GM23338 (cell line): ENCODE measurements around the gene LINGO1. TPM values are rescaled to one million over a fixed set of nuclear protein-coding genes. Genes with fewer than 3 reads are reported as not detected.

ENCODE experiments used
- ATAC-seq: fragments of 200-7000 bp; cut with Tn5 transposase; 3 replicates; pipeline ENCODE4 v1.9.1; 2020
- DNase-seq: peaks from one replicate; pipeline ENCODE4 v3.0.0-alpha.2; 2015; ENCODE audit warnings: low spot score
- H2AFZ ChIP-seq: fragments of 200-600 bp; sonication (generic); 2 replicates; pipeline ENCODE4 v1.8.0; 2016; ENCODE audit warnings: antibody characterized with exemption, mild to moderate bottlenecking, moderate library complexity
- H3F3A ChIP-seq: fragments of 200-600 bp; sonication (generic); replicated peaks from 2 replicates; pipeline ENCODE4 v1.8.0; 2017; ENCODE audit warnings: antibody characterized with exemption, mixed run types, low read depth
- H3K27ac ChIP-seq: fragments of 200-600 bp; sonication (generic); 2 replicates; pipeline ENCODE4 v1.6.1; 2016; ENCODE audit warnings: low read depth
- H3K27me3 ChIP-seq: fragments of 200-600 bp; sonication (generic); 2 replicates; pipeline ENCODE4 v1.8.0; 2016; ENCODE audit warnings: mild to moderate bottlenecking, mixed run types, moderate library complexity; ENCODE audit not compliant: insufficient read depth
- H3K36me3 ChIP-seq: fragments of 200-600 bp; sonication (generic); 2 replicates; pipeline ENCODE4 v1.8.0; 2016; ENCODE audit warnings: mild to moderate bottlenecking; ENCODE audit not compliant: insufficient read depth
- H3K4me1 ChIP-seq: fragments of 200-600 bp; sonication (generic); 2 replicates; pipeline ENCODE4 v1.8.0; 2016; ENCODE audit warnings: mild to moderate bottlenecking, moderate library complexity; ENCODE audit not compliant: insufficient read depth
- H3K4me2 ChIP-seq: fragments of 200-600 bp; sonication (generic); 2 replicates; pipeline ENCODE4 v1.7.1; 2017; ENCODE audit warnings: mixed run types
- H3K4me3 ChIP-seq: fragments of 200-600 bp; sonication (generic); 2 replicates; pipeline ENCODE4 v1.6.1; 2016; ENCODE audit warnings: mixed run types
- H3K79me2 ChIP-seq: fragments of 200-600 bp; sonication (generic); replicated peaks from 2 replicates; pipeline ENCODE4 v1.8.0; 2017; ENCODE audit warnings: mild to moderate bottlenecking; ENCODE audit not compliant: insufficient read depth
- H3K9me2 ChIP-seq: fragments of 200-600 bp; sonication (generic); 2 replicates; pipeline ENCODE4 v1.8.0; 2017; ENCODE audit not compliant: insufficient read depth
- H4K20me1 ChIP-seq: fragments of 200-600 bp; sonication (generic); replicated peaks from 2 replicates; pipeline ENCODE4 v1.8.0; 2017; ENCODE audit warnings: mild to moderate bottlenecking; ENCODE audit not compliant: insufficient read depth
- H3K27ac Mint-ChIP-seq: 2 replicates; pipeline ENCODE4 v1.8.0; 2020; ENCODE audit warnings: inconsistent platforms, mild to moderate bottlenecking, moderate library complexity, mixed read lengths
- H3K27me3 Mint-ChIP-seq: 3 replicates; pipeline ENCODE4 v1.8.0; 2022; ENCODE audit warnings: low read depth, mild to moderate bottlenecking, moderate library complexity, mixed read lengths, inconsistent platforms; ENCODE audit not compliant: insufficient read depth, poor library complexity
- H3K36me3 Mint-ChIP-seq: 3 replicates; pipeline ENCODE4 v1.8.0; 2021; ENCODE audit warnings: low read depth, mild to moderate bottlenecking, inconsistent platforms, moderate library complexity, mixed read lengths
- H3K4me1 Mint-ChIP-seq: 3 replicates; pipeline ENCODE4 v1.8.0; 2020; ENCODE audit warnings: mild to moderate bottlenecking, inconsistent platforms, mixed read lengths
- H3K4me3 Mint-ChIP-seq: 3 replicates; pipeline ENCODE4 v1.8.0; 2021; ENCODE audit warnings: moderate library complexity, mild to moderate bottlenecking, inconsistent platforms, mixed read lengths
- H3K9me3 Mint-ChIP-seq: 3 replicates; pipeline ENCODE4 v1.8.0; 2020; ENCODE audit warnings: moderate library complexity, mild to moderate bottlenecking, inconsistent platforms, mixed read lengths
- CREB1 ChIP-seq: fragments of 250-450 bp; sonication (Bioruptor Pico); IDR thresholded peaks from 2 replicates; pipeline ENCODE4 v1.5.0; 2020; ENCODE audit warnings: low read depth, mild to moderate bottlenecking, moderate library complexity
- EZH2 ChIP-seq: fragments of 200-600 bp; sonication (generic); IDR thresholded peaks from one replicate; pipeline ENCODE4 v1.8.0; 2017; ENCODE audit warnings: antibody characterized with exemption, mild to moderate bottlenecking, low read depth; ENCODE audit not compliant: unreplicated experiment
- JUNB ChIP-seq: IDR thresholded peaks from one replicate; pipeline ENCODE4 v1.6.1; 2016; ENCODE audit warnings: antibody characterized with exemption; ENCODE audit not compliant: unreplicated experiment
- NANOG ChIP-seq: IDR thresholded peaks from 2 replicates; pipeline ENCODE4 v1.6.1; 2016; ENCODE audit warnings: antibody characterized with exemption, borderline replicate concordance
- POLR2AphosphoS5 ChIP-seq: IDR thresholded peaks from 2 replicates; pipeline ENCODE4 v1.6.1; 2016; ENCODE audit warnings: antibody characterized with exemption, low read depth
- REST ChIP-seq: IDR thresholded peaks from one replicate; pipeline ENCODE4 v1.6.1; 2018; ENCODE audit warnings: antibody characterized with exemption; ENCODE audit not compliant: unreplicated experiment
- STAT1 ChIP-seq: IDR thresholded peaks from one replicate; pipeline ENCODE4 v1.6.1; 2016; ENCODE audit warnings: antibody characterized with exemption; ENCODE audit not compliant: unreplicated experiment
- ZNF114 ChIP-seq: fragments of 250-450 bp; sonication (Bioruptor Pico); IDR thresholded peaks from 2 replicates; pipeline ENCODE4 v1.5.0; 2020; ENCODE audit warnings: mild to moderate bottlenecking, moderate library complexity
- ZNF331 ChIP-seq: fragments of 250-450 bp; sonication (Bioruptor Pico); IDR thresholded peaks from 2 replicates; pipeline ENCODE4 v1.5.0; 2020; ENCODE audit warnings: low read depth, mild to moderate bottlenecking, moderate library complexity
- polyA plus RNA-seq: library from polyadenylated mRNA; unstranded; fragments of >200 nt; fragmentation: Nextera tagmentation; extraction: Ambion mirVana; gene quantifications from 2 replicates; pipeline ENCODE4 v1.2.1, GENCODE V29; 2016
- total RNA-seq: library from RNA; depleted of rRNA; stranded (reverse); fragments of >200 nt; shearing (Covaris generic); gene quantifications from 2 replicates; pipeline ENCODE4 v1.2.3, GENCODE V29; 2014
- TF ChIP-seq, protein P1 (sequence below), 2 experiments: fragments of 200-600 bp in 1 of 2; sonication (generic) in 1 of 2; conservative IDR thresholded peaks; 2 replicates each; pipeline versions ENCODE4 v1.5.1 to v1.6.1; 2016 to 2017; ENCODE audit warnings: antibody characterized with exemption in 2 of 2, low read depth in 2 of 2, mild to moderate bottlenecking in 2 of 2, moderate library complexity in 1 of 2
- TF ChIP-seq, protein P2 (sequence below): IDR thresholded peaks from 2 replicates; pipeline ENCODE4 v1.6.1; 2016; ENCODE audit warnings: antibody characterized with exemption
- TF ChIP-seq, protein P3 (sequence below): fragments of 250-450 bp; sonication (Bioruptor Pico); IDR thresholded peaks from 2 replicates; pipeline ENCODE4 v1.5.0; 2020; ENCODE audit warnings: mild to moderate bottlenecking, moderate library complexity

The LINGO1 gene
- total and polyA plus RNA-seq, 2 experiments from 2014 or later, result 16.9 to 63.1 TPM

DNA sequence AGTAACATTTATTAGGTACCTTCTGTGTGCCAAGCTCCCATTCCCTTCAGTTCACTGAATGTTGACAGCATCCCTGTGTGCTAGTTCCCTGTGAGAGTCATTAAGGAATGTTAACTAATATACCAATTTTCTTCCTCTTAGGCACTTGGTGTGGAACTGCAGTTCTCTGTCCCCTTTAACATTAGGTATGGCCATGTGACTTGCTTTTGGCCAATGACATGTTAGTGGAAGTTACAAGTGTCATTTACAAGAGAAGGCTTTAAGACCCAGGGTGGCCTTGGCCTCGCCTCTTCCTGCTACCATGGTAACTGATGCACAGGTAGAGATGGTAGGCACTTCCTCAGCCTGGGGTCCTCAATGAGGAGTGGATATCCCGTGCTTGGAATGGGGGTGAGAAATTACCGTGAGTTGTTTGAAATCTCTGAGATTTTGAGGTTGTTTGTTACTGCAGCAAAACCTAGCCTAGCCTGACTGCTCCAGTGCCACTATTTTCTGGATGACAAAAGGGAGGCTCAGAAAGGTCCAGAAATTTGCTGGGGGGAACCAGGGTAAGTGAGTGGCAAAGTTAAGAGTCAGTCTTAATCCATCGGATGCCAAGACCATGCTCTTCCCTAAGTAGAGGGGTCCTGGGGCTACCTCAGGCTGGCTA lies 21.2 kb upstream of the LINGO1 start:
- ATAC-seq (no peak), DNase-seq (no peak)
- Histone ChIP-seq H3K4me1 (no peaks in the 10 kb centered on the region), H3F3A (no peaks in the 10 kb centered on the region), H4K20me1 (no peaks in the 10 kb centered on the region), H3K27ac (no peak overlapping the region), H2AFZ (no peak overlapping the region), H3K36me3 (no peaks in the 10 kb centered on the region), H3K9me2 (no peaks in the 10 kb centered on the region), H3K4me3 (no peak overlapping the region), H3K79me2 (no peaks in the 10 kb centered on the region), H3K4me2 (no peak overlapping the region), H3K27me3 (no peaks in the 10 kb centered on the region)
- peaks cover 11% of the 10 kb centered on the region for H3K4me1 Mint-ChIP-seq
- H3K9me3 Mint-ChIP-seq, result peaks cover 7% of the 10 kb centered on the region; the same call in 1 of the 3 replicates
- TF ChIP-seq STAT1, result no peak
- no peak for TF ChIP-seq CREB1
- TF ChIP-seq JUNB, result no peak
- no peak for TF ChIP-seq NANOG
- TF ChIP-seq, protein P1, sequence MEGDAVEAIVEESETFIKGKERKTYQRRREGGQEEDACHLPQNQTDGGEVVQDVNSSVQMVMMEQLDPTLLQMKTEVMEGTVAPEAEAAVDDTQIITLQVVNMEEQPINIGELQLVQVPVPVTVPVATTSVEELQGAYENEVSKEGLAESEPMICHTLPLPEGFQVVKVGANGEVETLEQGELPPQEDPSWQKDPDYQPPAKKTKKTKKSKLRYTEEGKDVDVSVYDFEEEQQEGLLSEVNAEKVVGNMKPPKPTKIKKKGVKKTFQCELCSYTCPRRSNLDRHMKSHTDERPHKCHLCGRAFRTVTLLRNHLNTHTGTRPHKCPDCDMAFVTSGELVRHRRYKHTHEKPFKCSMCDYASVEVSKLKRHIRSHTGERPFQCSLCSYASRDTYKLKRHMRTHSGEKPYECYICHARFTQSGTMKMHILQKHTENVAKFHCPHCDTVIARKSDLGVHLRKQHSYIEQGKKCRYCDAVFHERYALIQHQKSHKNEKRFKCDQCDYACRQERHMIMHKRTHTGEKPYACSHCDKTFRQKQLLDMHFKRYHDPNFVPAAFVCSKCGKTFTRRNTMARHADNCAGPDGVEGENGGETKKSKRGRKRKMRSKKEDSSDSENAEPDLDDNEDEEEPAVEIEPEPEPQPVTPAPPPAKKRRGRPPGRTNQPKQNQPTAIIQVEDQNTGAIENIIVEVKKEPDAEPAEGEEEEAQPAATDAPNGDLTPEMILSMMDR (conservative IDR thresholded peaks at IDR 0.05; ENCODE audit: low read depth in 2 of 2), result no peak
- TF ChIP-seq, protein P2, sequence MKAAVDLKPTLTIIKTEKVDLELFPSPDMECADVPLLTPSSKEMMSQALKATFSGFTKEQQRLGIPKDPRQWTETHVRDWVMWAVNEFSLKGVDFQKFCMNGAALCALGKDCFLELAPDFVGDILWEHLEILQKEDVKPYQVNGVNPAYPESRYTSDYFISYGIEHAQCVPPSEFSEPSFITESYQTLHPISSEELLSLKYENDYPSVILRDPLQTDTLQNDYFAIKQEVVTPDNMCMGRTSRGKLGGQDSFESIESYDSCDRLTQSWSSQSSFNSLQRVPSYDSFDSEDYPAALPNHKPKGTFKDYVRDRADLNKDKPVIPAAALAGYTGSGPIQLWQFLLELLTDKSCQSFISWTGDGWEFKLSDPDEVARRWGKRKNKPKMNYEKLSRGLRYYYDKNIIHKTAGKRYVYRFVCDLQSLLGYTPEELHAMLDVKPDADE, result no peak
- TF ChIP-seq, protein P3, sequence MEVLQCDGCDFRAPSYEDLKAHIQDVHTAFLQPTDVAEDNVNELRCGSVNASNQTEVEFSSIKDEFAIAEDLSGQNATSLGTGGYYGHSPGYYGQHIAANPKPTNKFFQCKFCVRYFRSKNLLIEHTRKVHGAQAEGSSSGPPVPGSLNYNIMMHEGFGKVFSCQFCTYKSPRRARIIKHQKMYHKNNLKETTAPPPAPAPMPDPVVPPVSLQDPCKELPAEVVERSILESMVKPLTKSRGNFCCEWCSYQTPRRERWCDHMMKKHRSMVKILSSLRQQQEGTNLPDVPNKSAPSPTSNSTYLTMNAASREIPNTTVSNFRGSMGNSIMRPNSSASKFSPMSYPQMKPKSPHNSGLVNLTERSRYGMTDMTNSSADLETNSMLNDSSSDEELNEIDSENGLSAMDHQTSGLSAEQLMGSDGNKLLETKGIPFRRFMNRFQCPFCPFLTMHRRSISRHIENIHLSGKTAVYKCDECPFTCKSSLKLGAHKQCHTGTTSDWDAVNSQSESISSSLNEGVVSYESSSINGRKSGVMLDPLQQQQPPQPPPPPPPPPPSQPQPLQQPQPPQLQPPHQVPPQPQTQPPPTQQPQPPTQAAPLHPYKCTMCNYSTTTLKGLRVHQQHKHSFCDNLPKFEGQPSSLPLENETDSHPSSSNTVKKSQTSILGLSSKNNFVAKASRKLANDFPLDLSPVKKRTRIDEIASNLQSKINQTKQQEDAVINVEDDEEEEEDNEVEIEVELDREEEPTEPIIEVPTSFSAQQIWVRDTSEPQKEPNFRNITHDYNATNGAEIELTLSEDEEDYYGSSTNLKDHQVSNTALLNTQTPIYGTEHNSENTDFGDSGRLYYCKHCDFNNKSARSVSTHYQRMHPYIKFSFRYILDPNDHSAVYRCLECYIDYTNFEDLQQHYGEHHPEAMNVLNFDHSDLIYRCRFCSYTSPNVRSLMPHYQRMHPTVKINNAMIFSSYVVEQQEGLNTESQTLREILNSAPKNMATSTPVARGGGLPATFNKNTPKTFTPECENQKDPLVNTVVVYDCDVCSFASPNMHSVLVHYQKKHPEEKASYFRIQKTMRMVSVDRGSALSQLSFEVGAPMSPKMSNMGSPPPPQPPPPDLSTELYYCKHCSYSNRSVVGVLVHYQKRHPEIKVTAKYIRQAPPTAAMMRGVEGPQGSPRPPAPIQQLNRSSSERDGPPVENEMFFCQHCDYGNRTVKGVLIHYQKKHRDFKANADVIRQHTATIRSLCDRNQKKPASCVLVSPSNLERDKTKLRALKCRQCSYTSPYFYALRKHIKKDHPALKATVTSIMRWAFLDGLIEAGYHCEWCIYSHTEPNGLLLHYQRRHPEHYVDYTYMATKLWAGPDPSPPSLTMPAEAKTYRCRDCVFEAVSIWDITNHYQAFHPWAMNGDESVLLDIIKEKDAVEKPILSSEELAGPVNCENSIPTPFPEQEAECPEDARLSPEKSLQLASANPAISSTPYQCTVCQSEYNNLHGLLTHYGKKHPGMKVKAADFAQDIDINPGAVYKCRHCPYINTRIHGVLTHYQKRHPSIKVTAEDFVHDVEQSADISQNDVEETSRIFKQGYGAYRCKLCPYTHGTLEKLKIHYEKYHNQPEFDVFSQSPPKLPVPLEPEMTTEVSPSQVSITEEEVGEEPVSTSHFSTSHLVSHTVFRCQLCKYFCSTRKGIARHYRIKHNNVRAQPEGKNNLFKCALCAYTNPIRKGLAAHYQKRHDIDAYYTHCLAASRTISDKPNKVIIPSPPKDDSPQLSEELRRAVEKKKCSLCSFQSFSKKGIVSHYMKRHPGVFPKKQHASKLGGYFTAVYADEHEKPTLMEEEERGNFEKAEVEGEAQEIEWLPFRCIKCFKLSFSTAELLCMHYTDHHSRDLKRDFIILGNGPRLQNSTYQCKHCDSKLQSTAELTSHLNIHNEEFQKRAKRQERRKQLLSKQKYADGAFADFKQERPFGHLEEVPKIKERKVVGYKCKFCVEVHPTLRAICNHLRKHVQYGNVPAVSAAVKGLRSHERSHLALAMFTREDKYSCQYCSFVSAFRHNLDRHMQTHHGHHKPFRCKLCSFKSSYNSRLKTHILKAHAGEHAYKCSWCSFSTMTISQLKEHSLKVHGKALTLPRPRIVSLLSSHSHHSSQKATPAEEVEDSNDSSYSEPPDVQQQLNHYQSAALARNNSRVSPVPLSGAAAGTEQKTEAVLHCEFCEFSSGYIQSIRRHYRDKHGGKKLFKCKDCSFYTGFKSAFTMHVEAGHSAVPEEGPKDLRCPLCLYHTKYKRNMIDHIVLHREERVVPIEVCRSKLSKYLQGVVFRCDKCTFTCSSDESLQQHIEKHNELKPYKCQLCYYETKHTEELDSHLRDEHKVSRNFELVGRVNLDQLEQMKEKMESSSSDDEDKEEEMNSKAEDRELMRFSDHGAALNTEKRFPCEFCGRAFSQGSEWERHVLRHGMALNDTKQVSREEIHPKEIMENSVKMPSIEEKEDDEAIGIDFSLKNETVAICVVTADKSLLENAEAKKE (CRISPR knock-in tag), result no peak
- TF ChIP-seq REST, result no peak
- no peak for TF ChIP-seq POLR2AphosphoS5
- TF ChIP-seq ZNF331 (CRISPR knock-in tag), result no peak
- TF ChIP-seq EZH2, result no peak
- no peak for TF ChIP-seq ZNF114
- H3K36me3 Mint-ChIP-seq, result no peaks in the 10 kb centered on the region
- H3K27ac Mint-ChIP-seq, result no peak overlapping the region
- peaks cover 6% of the 10 kb centered on the region for H3K27me3 Mint-ChIP-seq
- H3K4me3 Mint-ChIP-seq, result no peak overlapping the region
